ENCODE measurements around the gene RCAN1. TPM values are rescaled to one million over a fixed set of nuclear protein-coding genes. Genes with fewer than 3 reads are reported as not detected.
"Not testable (repeated sequence)": the region's sequence is repeated elsewhere in the genome, so short reads cannot be mapped to it uniquely, and the experiment has no call there.

The RCAN1 gene
- total RNA-seq, 2 donors from 2014 or later = 11.7 to 13.3 TPM

- no peak for ATAC-seq (replicated peaks in 1 of 2)
- H3K4me1 Mint-ChIP-seq (ENCODE audit: low read depth) = peaks cover 10% of the 10 kb centered on the region
- no peak overlapping the region for H3K4me3 Mint-ChIP-seq
- H3K27ac Mint-ChIP-seq = no peak overlapping the region
- DNase-seq = no peak
- H3K36me3 Mint-ChIP-seq (ENCODE audit: insufficient read depth in 2 of 2) = peaks cover 2 to 3% of the 10 kb centered on the region in 2 donors
- peaks cover 3% of the 10 kb centered on the region in 2 donors for H3K9me3 Mint-ChIP-seq
- no peaks in the 10 kb centered on the region for H3K27me3 Mint-ChIP-seq (ENCODE audit: low read depth)
These were observed 47.2 kb downstream of the RCAN1 start for GRCh38 chr21:34567604-34568155.

DNA sequence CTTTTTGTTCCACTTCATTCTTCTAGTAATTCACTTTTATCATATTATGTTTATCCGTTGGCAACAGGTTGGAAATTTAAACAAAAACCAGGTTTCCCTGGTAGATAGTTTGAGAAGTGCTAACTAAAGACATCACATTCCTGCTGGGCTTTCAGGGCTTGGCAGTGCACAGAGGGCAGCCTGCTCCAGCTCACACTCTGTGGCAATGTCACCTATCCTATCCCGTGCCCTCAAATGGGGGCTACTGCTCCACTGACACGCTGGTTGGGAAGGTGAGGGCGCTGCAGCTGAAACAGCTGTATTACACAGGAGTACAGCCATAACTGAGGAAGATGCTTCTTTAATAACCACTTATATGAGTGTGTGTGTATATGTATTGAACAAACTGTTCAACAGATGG, 49.7 kb downstream of the RCAN1 start:
- peaks cover 15% of the 10 kb centered on the region for H3K4me1 Mint-ChIP-seq (ENCODE audit: low read depth)
- no peaks in the 10 kb centered on the region for H3K36me3 Mint-ChIP-seq (ENCODE audit: insufficient read depth in 2 of 2)
- H3K27ac Mint-ChIP-seq = no peak overlapping the region
- H3K9me3 Mint-ChIP-seq = no peaks in the 10 kb centered on the region
- ATAC-seq (replicated peaks in 1 of 2) (no peak), DNase-seq (no peak)
- H3K4me3 Mint-ChIP-seq = no peak overlapping the region
- H3K27me3 Mint-ChIP-seq (ENCODE audit: low read depth) = no peaks in the 10 kb centered on the region

DNA sequence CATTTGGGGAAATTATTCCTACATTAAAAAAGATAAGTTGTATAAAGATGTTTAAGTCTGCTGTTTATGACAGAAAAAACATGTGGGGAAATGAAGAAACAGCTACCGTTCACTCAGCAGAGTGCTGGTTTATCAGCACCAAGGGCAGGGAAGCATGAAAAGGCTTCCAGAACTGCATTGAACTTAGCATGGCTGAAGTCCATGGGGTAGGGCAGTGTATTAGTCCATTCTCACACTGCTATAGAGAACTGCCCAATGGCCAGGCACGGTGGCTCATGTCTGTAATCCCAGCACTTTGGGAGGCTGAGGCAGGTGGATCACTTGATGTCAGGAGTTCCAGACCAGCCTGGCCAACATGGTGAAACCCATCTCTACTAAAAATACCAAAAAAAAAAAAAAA, 51.5 kb downstream of the RCAN1 start:
- not testable (repeated sequence) for ATAC-seq (replicated peaks in 1 of 2); H3K36me3 Mint-ChIP-seq (ENCODE audit: insufficient read depth in 2 of 2); H3K9me3 Mint-ChIP-seq; H3K4me1 Mint-ChIP-seq (ENCODE audit: low read depth); DNase-seq; H3K27me3 Mint-ChIP-seq (ENCODE audit: low read depth); H3K4me3 Mint-ChIP-seq; H3K27ac Mint-ChIP-seq

DNA sequence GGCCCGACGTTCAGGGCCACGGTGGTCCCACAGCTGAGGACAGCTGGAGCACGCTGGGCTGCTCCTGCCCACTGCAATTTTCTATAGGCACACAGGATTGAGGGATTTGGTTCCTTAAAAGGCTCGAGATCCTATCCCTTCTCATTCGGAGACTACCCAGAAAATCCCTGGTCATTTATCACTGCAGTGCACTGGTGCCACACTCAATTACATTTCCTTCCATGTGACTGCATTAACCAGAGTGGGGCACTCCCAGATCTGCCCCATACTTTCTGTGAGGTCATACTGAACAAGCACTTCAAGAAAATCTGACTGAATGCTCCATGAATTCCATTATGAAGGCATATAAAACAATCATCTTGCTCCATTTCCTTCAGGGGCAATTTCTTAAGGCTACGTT, 53.1 kb downstream of the RCAN1 start:
- no peak for ATAC-seq (replicated peaks in 1 of 2)
- no peak overlapping the region for H3K4me3 Mint-ChIP-seq
- peaks cover 5% of the 10 kb centered on the region for H3K4me1 Mint-ChIP-seq (ENCODE audit: low read depth)
- H3K27me3 Mint-ChIP-seq (ENCODE audit: low read depth) = no peaks in the 10 kb centered on the region
- no peaks in the 10 kb centered on the region for H3K36me3 Mint-ChIP-seq (ENCODE audit: insufficient read depth in 2 of 2)
- DNase-seq = no peak
- H3K9me3 Mint-ChIP-seq = no peaks in the 10 kb centered on the region
- no peak overlapping the region for H3K27ac Mint-ChIP-seq

- H3K36me3 Mint-ChIP-seq (ENCODE audit: insufficient read depth in 2 of 2) = no peaks in the 10 kb centered on the region
- ATAC-seq (replicated peaks in 1 of 2) = no peak
- no peaks in the 10 kb centered on the region for H3K27me3 Mint-ChIP-seq (ENCODE audit: low read depth)
- no peak overlapping the region for H3K4me3 Mint-ChIP-seq
- no peaks in the 10 kb centered on the region for H3K9me3 Mint-ChIP-seq
- peaks cover 5% of the 10 kb centered on the region for H3K4me1 Mint-ChIP-seq (ENCODE audit: low read depth)
- H3K27ac Mint-ChIP-seq = no peak overlapping the region
- DNase-seq = no peak
These were observed 54.3 kb downstream of the RCAN1 start for GRCh38 chr21:34560609-34561008.

DNA sequence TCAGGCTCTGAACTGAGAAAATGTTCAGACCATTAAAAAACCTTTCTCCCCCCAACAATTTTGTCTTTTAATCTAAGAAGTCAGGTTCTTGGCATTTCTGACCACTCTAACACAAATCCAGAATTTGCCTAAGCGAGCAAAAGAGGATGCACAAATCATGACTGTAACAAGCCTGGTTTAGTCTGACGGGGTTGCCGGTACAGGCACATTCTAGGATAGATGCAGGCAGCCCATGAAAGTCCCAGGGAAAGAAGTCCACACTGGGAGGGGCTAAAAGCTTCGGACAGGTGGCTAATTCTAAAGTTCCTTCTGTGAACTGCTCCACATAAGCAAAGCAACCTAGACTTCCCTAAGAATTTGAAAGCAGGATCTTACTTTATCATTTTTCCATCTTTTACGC, 54.9 kb downstream of the RCAN1 start:
- Mint-ChIP-seq H3K4me3 (no peak overlapping the region), H3K36me3 (ENCODE audit: insufficient read depth in 2 of 2) (peaks cover 2% of the 10 kb centered on the region in 2 donors)
- no peak for DNase-seq

GRCh38 chr21:34559089-34559631, 55.8 kb downstream of the RCAN1 start:
- DNase-seq (no peak), ATAC-seq (replicated peaks in 1 of 2) (no peak)
- Mint-ChIP-seq H3K4me3 (no peak overlapping the region), H3K36me3 (ENCODE audit: insufficient read depth in 2 of 2) (peaks cover 8 to 11% of the 10 kb centered on the region in 2 donors), H3K9me3 (peaks cover 6% of the 10 kb centered on the region in 2 donors), H3K27ac (no peak overlapping the region), H3K27me3 (ENCODE audit: low read depth) (no peaks in the 10 kb centered on the region), H3K4me1 (ENCODE audit: low read depth) (peaks cover 10% of the 10 kb centered on the region)

More for the DNA sequence above, 54.9 kb downstream of the RCAN1 start:
- Mint-ChIP-seq H3K27me3 (ENCODE audit: low read depth) (no peaks in the 10 kb centered on the region), H3K27ac (no peak overlapping the region), H3K4me1 (ENCODE audit: low read depth) (peaks cover 5% of the 10 kb centered on the region), H3K9me3 (peaks cover under 1% of the 10 kb centered on the region in 2 donors)
- no peak for ATAC-seq (replicated peaks in 1 of 2)

GRCh38 chr21:34558166-34558565, 56.7 kb downstream of the RCAN1 start:
- Mint-ChIP-seq H3K4me1 (ENCODE audit: low read depth) (peaks cover 17% of the 10 kb centered on the region), H3K9me3 (peaks cover 6% of the 10 kb centered on the region in 2 donors), H3K4me3 (no peak overlapping the region), H3K27ac (no peak overlapping the region), H3K36me3 (ENCODE audit: insufficient read depth in 2 of 2) (peaks cover 8 to 11% of the 10 kb centered on the region in 2 donors), H3K27me3 (ENCODE audit: low read depth) (no peaks in the 10 kb centered on the region)
- no peak for DNase-seq
- no peak for ATAC-seq (replicated peaks in 1 of 2)

GRCh38 chr21:34557261-34557660, 57.7 kb downstream of the RCAN1 start:
- no peak for DNase-seq
- H3K27me3 Mint-ChIP-seq (ENCODE audit: low read depth) = no peaks in the 10 kb centered on the region
- H3K27ac Mint-ChIP-seq = no peak overlapping the region

GRCh38 chr21:34554670-34555069, 60.2 kb downstream of the RCAN1 start:
- not testable (repeated sequence) for H3K27ac Mint-ChIP-seq; ATAC-seq (replicated peaks in 1 of 2); H3K9me3 Mint-ChIP-seq; DNase-seq; H3K27me3 Mint-ChIP-seq (ENCODE audit: low read depth); H3K4me3 Mint-ChIP-seq
- peaks cover 8 to 11% of the 10 kb centered on the region in 2 donors for H3K36me3 Mint-ChIP-seq (ENCODE audit: insufficient read depth in 2 of 2)
- peaks cover 17% of the 10 kb centered on the region for H3K4me1 Mint-ChIP-seq (ENCODE audit: low read depth)

More at GRCh38 chr21:34557261-34557660, 57.7 kb downstream of the RCAN1 start:
- ATAC-seq (replicated peaks in 1 of 2) = peak in 1 of 2 donors; percentile 33
- H3K4me3 Mint-ChIP-seq = no peak overlapping the region
- H3K4me1 Mint-ChIP-seq (ENCODE audit: low read depth) = peaks cover 22% of the 10 kb centered on the region
- H3K9me3 Mint-ChIP-seq = peaks cover 6% of the 10 kb centered on the region in 2 donors
- H3K36me3 Mint-ChIP-seq (ENCODE audit: insufficient read depth in 2 of 2) = peaks cover 8 to 11% of the 10 kb centered on the region in 2 donors

DNA sequence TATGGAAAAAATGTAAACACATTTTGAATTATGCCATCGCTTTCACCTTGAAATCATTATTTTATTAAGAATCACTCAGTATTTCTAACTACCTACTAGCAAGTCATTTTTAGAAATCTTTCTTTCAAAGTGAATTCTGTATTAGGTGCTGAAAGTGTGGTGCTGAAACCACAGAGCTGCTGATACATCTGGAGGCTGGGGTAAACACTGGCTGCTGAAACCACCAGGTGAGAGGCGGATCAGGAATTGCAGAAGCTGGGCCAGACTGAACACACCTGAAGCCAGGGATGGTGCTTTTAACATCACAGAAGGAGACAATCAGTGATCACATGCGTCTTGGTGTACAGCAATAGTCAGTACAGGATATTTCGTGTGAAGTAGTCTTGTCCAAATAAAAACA, 60.7 kb downstream of the RCAN1 start:
- ATAC-seq (replicated peaks in 1 of 2) = no peak

DNA sequence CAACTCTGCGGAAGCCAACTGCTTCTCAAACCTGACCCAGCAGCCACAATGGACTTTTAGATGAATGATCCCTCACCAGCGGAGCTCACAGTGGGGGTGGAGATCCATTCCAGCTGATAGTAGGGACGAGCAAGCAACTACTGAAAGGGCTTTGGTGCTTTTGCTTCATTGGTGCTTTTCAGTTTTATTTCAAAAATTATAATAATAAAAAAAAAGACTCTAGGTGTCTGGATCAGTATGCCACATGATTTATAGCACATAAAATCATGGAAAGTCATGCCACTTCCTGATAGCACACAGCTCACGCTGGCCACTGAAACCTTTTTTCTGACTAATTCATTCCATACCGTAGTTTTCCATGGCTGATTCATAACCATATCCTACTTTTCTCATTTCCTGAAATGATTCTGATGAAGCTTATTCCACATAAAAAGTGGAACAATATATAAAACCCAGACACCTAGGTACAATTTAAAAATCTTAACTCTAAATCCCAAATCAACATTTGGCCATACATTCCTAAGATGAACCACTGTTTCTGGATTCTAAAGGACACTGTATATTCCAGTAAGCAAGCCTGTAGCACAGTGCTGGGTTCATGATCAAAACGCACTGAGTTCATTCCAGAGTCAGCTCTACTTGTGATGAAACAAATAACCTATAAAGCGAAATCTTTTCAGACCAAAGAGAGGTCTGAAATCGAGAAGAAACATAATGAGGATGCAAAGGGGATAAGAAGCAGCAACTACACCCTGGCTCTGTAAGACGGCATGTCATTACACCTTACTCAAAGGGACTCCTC, 61.6 kb downstream of the RCAN1 start:
- no peak for ATAC-seq (replicated peaks in 1 of 2)
- peak overlapping the region; percentile 63 for H3K27ac Mint-ChIP-seq
- H3K27me3 Mint-ChIP-seq (ENCODE audit: low read depth) = no peaks in the 10 kb centered on the region
- H3K4me1 Mint-ChIP-seq (ENCODE audit: low read depth) = peaks cover 26% of the 10 kb centered on the region
- H3K9me3 Mint-ChIP-seq = peaks cover 6% of the 10 kb centered on the region in 2 donors
- H3K4me3 Mint-ChIP-seq = no peak overlapping the region
- peaks cover 8 to 11% of the 10 kb centered on the region in 2 donors for H3K36me3 Mint-ChIP-seq (ENCODE audit: insufficient read depth in 2 of 2)
- no peak for DNase-seq

More for the DNA sequence above, 60.7 kb downstream of the RCAN1 start:
- no peak overlapping the region for H3K4me3 Mint-ChIP-seq
- H3K36me3 Mint-ChIP-seq (ENCODE audit: insufficient read depth in 2 of 2) = peaks cover 8 to 11% of the 10 kb centered on the region in 2 donors
- H3K27me3 Mint-ChIP-seq (ENCODE audit: low read depth) = no peaks in the 10 kb centered on the region
- H3K4me1 Mint-ChIP-seq (ENCODE audit: low read depth) = peaks cover 21% of the 10 kb centered on the region
- DNase-seq = no peak
- H3K27ac Mint-ChIP-seq = no peak overlapping the region
- peaks cover 6% of the 10 kb centered on the region in 2 donors for H3K9me3 Mint-ChIP-seq

GRCh38 chr21:34552360-34553098, 62.4 kb downstream of the RCAN1 start:
- no peaks in the 10 kb centered on the region for H3K27me3 Mint-ChIP-seq (ENCODE audit: low read depth)
- H3K27ac Mint-ChIP-seq = no peak overlapping the region
- H3K9me3 Mint-ChIP-seq = peaks cover 6% of the 10 kb centered on the region in 2 donors
- peaks cover 26% of the 10 kb centered on the region for H3K4me1 Mint-ChIP-seq (ENCODE audit: low read depth)
- H3K36me3 Mint-ChIP-seq (ENCODE audit: insufficient read depth in 2 of 2) = peaks cover 8 to 11% of the 10 kb centered on the region in 2 donors
- H3K4me3 Mint-ChIP-seq = no peak overlapping the region
- no peak for ATAC-seq (replicated peaks in 1 of 2)
- no peak for DNase-seq

Data from activated T-cell treated with anti-CD3 and anti-CD28 coated beads, Interleukin-2, amount 50 U/mL, for 72 hours (primary cell).